Regular cardiac myocyte (primary cell): Measurements from ENCODE around the gene PSAPL1. TPM values are rescaled to one million over a fixed set of nuclear protein-coding genes. Genes with fewer than 3 reads are reported as not detected.

Source experiments
- total RNA-seq: library from RNA; depleted of rRNA; stranded (reverse); fragments of >200 nt; gene quantifications from 2 replicates; pipeline ENCODE4 v1.2.3, GENCODE V29; 2014

PSAPL1 gene
- not detected in 2 replicates for total RNA-seq

GRCh38 chr4:7434766-7435150 lies at the start of gene PSAPL1:
TSS of gene PSAPL1 (minus strand) at chr4:7434930. CDS start at chr4:7434879, 51 bp downstream.

Other genes with a start within 250 kb of the PSAPL1 start
- gene SORCS2, start 242.4 kb downstream of the PSAPL1 start, total RNA-seq: 0.19 and 0.28 TPM in 2 replicates